Central memory CD4-positive, alpha-beta T cell (primary cell): ENCODE measurements around the gene RAB8B.
"Not testable (repeated sequence)": the region's sequence is repeated elsewhere in the genome, so short reads cannot be mapped to it uniquely, and the experiment has no call there.

Experiments used
- DNase-seq: peaks from one replicate; pipeline ENCODE4 v3.0.0; 2022

The RAB8B gene

DNA sequence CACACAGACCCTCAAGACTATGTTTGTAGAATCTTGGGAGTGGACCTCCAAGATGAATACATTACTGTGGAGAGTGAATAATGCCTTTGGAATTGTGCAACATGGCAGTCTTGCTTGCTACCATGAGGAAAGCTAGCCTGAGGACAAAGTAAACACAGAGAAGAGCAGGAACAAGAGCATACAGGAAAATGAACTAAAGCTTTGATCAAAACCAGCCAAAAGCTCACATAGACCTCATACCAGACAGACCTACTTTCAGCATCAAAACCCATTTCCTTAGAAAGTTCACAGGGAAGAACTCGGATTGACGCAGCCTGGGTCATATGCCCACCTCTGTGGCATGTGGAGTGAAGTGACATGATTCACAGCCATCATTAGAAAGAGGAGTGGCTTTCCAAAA, 3.3 kb upstream of the RAB8B start:
- no peak for DNase-seq

- no peak for DNase-seq
Observed at GRCh38 chr15:63187589-63188226, 1.7 kb upstream of the RAB8B start.

- no peak for DNase-seq
Observed at GRCh38 chr15:63188247-63188925, 1.0 kb upstream of the RAB8B start.

- DNase-seq: no peak
Observed at GRCh38 chr15:63189941-63190768, 749 bp downstream of the RAB8B start.

DNA sequence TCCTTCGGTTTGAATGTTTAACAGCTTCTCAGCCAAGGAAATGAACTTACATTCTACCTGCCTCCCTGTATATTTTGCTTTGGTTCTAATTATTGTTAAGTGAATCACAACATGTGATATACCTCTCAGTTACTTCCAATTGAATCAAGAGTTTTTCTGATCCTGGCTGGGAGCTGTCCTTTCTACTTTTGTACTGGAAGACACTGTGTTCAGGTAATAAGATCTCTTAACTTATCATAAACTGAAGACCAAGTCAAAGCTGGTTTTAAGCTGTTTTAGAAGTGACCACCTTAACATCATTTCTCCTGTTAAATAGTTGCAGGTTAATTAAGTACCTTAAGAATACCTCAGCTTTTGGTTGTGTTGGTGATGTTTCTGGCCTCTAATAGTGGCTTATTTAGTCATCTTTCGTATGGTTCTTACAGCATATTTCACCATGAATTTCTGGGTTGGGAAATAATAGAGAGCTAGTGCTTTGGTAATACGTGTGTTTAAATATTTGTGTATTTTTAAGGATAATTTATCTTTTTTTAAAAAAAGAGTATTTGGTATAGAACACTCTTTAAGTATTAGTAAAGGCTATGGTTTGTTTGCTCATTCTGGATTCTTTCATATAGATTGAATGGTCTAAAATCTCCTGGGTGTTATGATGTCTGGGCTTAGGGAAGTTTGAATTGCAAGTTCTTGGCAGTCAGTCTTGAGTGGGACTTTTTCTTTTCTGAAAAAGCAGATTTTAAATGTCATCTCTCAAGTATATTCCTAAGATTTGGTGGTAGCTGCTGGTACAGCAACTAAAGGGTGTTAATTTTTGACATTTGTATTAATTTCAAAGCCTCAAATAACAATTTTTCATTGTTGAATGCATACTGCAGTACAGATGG, 1.6 kb downstream of the RAB8B start:
- no peak for DNase-seq

DNA sequence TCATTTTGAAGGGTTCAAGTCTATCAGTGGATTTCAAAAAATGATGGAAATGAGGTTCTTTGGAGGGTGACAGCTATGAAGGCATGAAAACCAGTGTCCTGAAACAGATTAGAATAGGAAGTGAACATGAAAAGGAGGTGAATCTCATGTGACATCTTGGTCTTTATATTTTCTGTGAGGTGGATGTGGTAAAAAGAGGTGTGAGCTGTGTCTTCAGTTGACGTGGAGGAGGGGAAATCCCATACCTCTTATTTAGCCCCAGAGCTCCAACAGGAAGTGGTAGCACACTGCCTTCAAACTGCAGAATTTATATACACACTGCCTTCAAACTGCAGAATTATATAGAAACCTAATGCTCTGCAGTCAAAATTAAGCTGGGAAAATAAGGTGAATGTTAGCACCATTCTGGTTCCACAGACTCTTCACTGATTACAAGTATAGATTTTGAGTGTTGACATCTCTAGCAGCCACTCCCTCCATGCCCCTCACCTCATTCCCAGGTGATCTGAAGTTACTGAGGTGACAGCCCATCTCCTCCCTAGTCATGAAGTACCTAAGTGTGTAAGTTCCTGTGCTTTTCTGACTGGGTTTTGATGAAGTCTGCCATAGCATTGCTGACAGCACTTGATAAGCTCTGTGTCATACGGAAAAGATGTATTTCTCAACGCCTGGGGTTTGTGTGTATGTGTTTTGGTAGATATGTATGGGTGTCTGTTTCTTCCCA, 2.7 kb downstream of the RAB8B start:
- peak; percentile 92 for DNase-seq

- DNase-seq: no peak
Observed at GRCh38 chr15:63192619-63193206, 3.3 kb downstream of the RAB8B start.

DNA sequence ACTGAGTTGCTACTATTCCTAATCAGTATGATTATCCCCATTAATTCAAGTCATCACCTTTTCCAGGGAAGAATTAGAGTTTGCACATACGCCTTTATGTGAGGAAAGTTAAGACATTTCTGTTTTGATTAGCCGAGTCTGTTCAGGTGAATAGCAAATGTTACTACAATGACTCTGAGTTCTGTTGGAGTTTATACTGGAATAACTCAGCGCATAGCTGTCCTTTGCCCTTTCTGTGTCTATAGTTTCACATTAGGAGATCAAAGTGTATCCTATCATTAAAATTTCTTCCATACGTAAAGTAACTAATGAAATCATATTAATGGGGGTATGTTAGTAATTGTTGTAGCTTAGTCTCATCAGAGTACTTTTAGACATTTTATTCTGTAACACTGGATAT, 4.9 kb downstream of the RAB8B start:
- DNase-seq: no peak

DNA sequence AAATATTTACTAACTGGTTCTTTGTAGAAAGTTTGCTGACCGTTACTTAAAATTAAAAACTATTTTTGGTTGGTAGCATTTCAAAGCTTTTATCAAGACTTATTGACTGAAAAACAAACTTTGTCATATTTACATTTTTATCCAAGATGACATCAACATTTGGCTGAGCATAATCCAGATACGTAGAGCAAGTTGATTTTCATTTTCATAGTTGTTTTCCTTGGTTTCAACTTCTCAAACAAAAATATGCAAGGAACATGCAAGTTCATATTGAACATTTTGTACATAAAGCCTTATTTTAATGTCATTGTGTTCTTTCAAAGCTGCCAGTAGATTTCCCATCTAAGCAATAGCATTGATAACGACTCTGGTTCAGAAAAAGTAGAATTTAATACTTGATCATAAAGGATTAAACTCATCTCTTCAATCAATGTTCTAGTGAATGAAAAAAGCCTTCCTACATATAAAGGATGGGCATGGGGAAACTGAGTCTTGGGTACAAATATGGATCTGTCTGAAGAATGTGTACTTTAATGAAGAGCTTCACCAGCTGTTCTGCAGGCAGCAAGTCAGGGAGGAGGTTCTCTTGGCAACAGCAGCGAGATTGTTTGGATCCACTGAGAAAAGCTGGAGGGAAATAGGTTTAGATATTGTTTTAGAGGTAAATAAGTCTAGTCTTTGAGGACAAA, 5.6 kb downstream of the RAB8B start:
- DNase-seq: no peak

DNA sequence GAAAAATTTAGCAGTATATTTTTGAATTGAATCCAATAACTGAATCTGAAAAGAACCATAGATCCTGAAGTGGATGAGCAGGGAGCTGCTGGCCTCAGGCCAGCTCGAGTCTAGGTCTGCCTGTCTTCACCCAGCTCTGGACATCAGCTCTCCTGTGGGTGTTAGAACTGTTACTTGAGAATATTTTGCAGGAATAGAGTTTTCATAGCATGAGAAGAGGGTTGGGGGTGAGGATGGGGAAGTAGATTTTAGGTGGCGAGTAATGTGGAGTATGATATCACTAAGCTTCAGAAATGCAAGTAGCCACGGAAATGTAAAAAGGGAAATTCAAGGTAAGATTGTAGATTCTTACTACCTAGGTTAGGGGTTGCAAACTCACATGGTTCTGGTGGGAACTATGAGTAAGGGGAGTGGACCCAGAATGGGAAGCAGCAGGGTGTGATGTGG, 6.2 kb downstream of the RAB8B start:
- DNase-seq: no peak

DNA sequence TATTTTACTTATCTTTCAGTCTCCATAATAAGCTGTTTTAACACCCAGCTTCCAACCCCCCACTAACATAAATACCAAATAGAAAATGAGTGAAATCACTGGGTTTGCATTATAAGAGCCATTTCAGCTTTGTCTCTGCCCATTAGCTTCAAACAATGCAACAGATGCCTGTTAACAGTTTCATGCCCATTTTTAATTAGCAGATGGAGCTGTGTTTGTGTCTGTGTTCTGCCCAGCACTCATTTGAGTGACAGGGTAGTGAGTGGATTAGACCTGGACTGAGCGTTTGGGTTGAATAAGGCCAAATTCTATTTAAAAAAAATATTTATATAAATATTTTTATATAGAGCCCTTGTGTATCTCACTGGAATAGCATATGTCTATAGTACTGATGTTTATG, 7.4 kb downstream of the RAB8B start:
- no peak for DNase-seq

GRCh38 chr15:63197626-63198025, 8.2 kb downstream of the RAB8B start:
- DNase-seq: no peak

- no peak for DNase-seq
Observed at GRCh38 chr15:63198371-63199250, 9.2 kb downstream of the RAB8B start.

DNA sequence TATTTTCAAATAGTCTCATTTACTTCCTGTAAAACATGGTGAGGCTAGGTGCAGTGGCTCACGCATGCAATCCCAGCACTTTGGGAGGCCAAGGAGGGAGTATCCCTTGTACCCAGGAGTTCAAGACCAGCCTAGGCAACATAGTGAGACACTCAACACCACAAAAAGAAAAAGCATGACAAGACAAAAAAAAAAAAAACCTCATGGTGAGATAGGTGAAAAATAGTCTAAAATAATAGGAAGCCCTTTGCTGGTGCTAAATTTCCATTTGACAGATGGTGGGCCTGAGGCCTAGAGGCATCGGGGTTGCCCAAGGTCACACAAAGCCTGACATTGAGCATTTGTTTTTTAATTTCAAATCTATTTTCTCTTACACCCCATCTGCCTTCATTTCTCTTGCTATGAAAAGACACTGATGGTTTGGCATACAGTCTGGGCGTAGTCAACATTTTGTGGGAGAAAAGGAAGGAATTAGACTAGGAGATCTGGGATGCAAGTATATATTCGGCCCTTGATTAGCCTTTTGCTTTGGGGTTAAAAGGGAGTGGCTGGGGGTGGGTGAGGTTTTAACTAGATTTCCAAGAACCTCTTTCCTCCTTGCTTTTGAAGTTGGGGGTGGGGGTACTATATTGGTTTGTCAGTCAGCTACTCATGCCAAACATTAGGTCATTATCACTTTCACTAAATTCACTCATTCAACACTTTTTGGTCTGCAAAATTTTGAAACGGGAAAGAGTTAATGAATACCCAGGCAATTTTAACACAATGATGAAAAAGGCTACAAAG, 11.3 kb downstream of the RAB8B start:
- no peak for DNase-seq

- DNase-seq: no peak
Observed at GRCh38 chr15:63202861-63203260, 13.5 kb downstream of the RAB8B start.

DNA sequence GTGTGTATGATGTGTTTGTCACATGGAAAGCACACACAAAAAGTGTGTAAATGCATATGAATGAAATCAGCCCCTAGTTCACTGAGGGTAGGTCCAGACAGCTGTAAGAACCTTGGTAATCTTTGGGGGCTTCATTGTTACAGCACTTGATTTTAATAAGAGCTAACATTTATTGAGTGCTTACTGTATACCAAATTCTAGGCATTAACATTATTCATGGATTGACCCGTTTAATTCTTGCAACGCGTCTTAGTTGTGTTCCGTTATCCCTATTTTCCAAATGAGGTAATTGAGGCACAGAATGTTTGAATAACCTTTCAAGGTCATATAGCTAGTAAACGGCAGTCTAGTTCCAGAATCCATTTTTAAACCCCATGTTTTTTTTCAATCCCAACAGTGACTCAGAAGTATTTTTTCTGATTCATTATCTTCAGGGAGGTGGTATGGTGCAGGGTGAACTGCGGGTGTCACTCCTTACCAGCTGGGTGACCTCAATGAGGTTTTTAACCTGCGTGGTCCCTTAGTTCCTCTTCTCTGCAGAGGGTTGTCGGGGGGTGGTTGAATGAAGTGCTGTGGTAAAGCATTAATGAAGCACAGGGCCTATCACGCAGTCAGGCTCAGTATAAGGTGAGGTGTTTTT, 14.2 kb downstream of the RAB8B start:
- peak; percentile 49 for DNase-seq

GRCh38 chr15:63206079-63206478, 16.7 kb downstream of the RAB8B start:
- no peak for DNase-seq

- DNase-seq: not testable (repeated sequence)
Observed at GRCh38 chr15:63208824-63209223, 19.4 kb downstream of the RAB8B start.
